ENCODE results near the gene TTLL12. TPM values are rescaled to one million over a fixed set of nuclear protein-coding genes. Genes with fewer than 3 reads are reported as not detected.

The TTLL12 gene
- total RNA-seq, 4 donors from 2014 or later, result 43.6 to 93.9 (median 81.4) TPM

- H3K4me1 ChIP-seq, result peaks cover 38% of the 10 kb centered on the region
- DNase-seq (ENCODE audit: low spot score in 2 of 2), result no peak
- no peak overlapping the region for H3K27ac ChIP-seq
- H3K36me3 ChIP-seq, result peaks cover 49% of the 10 kb centered on the region
- TF ChIP-seq POLR2A (IDR thresholded peaks at IDR 0.05) (no peak), CTCF (IDR thresholded peaks at IDR 0.05) (no peak), POLR2AphosphoS5 (IDR thresholded peaks at IDR 0.05) (no peak), EP300 (IDR thresholded peaks at IDR 0.05) (no peak)
- WGBS, result 88% methylated on average over 11 of the region's 13 CpGs
- no peak overlapping the region for H3K4me3 ChIP-seq
- no peaks in the 10 kb centered on the region for H3K9me3 ChIP-seq
- no peaks in the 10 kb centered on the region for H3K27me3 ChIP-seq
Measured at GRCh38 chr22:43181321-43182076, 5.4 kb downstream of the TTLL12 start.

DNA sequence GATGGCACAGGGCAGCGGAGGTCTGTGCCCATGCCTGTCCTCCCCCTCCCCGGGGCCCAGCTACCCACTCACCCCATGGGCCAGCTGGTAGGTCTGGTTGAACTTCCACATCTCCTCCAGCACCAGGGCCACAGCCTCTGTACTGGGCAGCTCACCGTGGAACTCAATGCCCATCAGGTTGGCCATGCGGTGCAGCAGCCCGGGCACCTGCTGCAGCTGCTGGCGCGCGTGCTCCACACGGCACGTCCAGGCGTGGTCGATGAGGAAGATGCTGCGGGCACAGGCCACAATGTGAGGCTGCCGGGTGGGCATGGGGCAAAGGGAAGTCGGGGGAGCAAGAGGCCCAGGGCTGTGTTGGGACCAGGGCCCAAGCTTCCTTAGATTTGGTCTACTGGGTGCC, 6.3 kb downstream of the TTLL12 start:
- no peak overlapping the region for H3K27ac ChIP-seq
- DNase-seq (ENCODE audit: low spot score in 2 of 2), result no peak
- H3K36me3 ChIP-seq, result peaks cover 52% of the 10 kb centered on the region
- H3K27me3 ChIP-seq, result no peaks in the 10 kb centered on the region
- peaks cover 29% of the 10 kb centered on the region for H3K4me1 ChIP-seq
- H3K4me3 ChIP-seq, result no peak overlapping the region
- no peak for TF ChIP-seq POLR2AphosphoS5 (IDR thresholded peaks at IDR 0.05)
- no peak for TF ChIP-seq EP300 (IDR thresholded peaks at IDR 0.05)
- TF ChIP-seq CTCF (IDR thresholded peaks at IDR 0.05), result no peak
- TF ChIP-seq POLR2A (IDR thresholded peaks at IDR 0.05), result no peak
- H3K9me3 ChIP-seq, result no peaks in the 10 kb centered on the region
- 93% methylated on average over 11 of the region's 15 CpGs for WGBS

GRCh38 chr22:43179911-43180195, 7.1 kb downstream of the TTLL12 start:
- Histone ChIP-seq H3K9me3 (no peaks in the 10 kb centered on the region), H3K4me3 (no peak overlapping the region), H3K36me3 (peaks cover 59% of the 10 kb centered on the region), H3K4me1 (peaks cover 28% of the 10 kb centered on the region), H3K27ac (no peak overlapping the region), H3K27me3 (no peaks in the 10 kb centered on the region)
- no peak for DNase-seq (ENCODE audit: low spot score in 2 of 2)
- WGBS, result 100% methylated on average over 13 of the region's 15 CpGs
- TF ChIP-seq EP300 (IDR thresholded peaks at IDR 0.05) (no peak), POLR2AphosphoS5 (IDR thresholded peaks at IDR 0.05) (no peak), CTCF (IDR thresholded peaks at IDR 0.05) (no peak), POLR2A (IDR thresholded peaks at IDR 0.05) (no peak)

DNA sequence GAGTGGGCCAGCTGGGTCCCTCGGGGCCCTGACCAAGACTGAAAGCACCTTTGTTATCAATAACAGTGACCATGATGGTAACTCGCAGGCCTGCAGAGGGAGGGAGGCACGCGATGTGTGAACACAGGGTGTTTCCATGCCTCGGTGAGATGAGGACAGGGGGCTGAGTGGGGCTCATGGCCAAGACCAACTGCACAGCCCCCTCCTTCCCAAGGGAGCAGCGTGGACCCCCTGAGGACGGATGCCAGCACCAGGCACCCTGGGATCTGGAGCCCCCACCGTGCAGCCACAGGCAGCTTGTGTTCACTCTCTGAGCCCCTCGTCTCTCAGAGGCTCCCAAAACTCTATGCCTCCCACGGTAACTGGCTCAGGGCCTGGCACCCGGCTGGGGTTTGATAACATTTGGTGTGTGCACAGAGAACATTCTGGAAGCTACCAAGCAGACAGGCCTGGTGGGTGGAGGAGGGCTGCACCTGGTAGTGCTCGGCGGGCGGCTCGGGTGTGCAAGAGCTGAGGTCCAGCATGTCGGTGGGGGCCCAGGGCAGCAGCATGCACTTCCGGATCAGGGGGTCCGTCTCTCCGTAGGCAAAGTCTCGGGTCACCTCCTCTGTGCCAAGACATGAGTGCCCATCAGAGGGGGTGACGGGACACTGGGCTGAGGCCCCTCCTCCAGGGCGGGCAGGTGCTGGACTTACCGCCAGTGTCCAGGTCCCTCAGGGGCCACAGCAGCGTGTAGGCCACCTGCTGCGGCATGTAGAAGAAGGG, 7.6 kb downstream of the TTLL12 start:
- Histone ChIP-seq H3K27me3 (no peaks in the 10 kb centered on the region), H3K36me3 (peaks cover 64% of the 10 kb centered on the region), H3K4me1 (peaks cover 28% of the 10 kb centered on the region), H3K4me3 (no peak overlapping the region), H3K27ac (no peak overlapping the region), H3K9me3 (no peaks in the 10 kb centered on the region)
- 92% methylated on average over 22 of the region's 25 CpGs for WGBS
- DNase-seq (ENCODE audit: low spot score in 2 of 2), result no peak
- TF ChIP-seq EP300 (IDR thresholded peaks at IDR 0.05) (no peak), CTCF (IDR thresholded peaks at IDR 0.05) (no peak), POLR2AphosphoS5 (IDR thresholded peaks at IDR 0.05) (no peak), POLR2A (IDR thresholded peaks at IDR 0.05) (no peak)

DNA sequence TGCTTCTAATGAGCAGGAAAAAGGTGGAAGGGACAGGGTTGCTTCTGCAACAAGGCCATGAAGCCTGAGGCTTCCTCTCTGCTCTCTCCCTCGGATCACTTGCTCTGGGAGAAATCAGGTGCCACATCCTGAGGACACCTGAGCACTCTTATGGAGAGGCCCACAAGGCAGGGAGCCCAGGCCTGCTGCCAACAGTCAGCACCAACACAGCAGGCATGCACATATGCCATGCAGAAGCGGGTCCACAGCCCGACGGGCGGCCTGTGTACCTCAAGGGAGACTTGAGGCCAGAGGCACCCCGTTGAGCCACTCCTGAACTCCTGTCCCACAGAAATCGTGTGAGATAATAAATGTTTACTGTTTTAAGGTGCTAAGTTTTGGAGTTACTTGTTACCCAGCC, 9.5 kb downstream of the TTLL12 start:
- peaks cover 14% of the 10 kb centered on the region for H3K4me1 ChIP-seq
- H3K36me3 ChIP-seq, result peaks cover 78% of the 10 kb centered on the region
- no peak for DNase-seq (ENCODE audit: low spot score in 2 of 2)
- no peak overlapping the region for H3K4me3 ChIP-seq
- 80% methylated on average over 7 of the region's 7 CpGs for WGBS
- H3K27me3 ChIP-seq, result no peaks in the 10 kb centered on the region
- TF ChIP-seq CTCF (IDR thresholded peaks at IDR 0.05) (no peak), EP300 (IDR thresholded peaks at IDR 0.05) (no peak), POLR2A (IDR thresholded peaks at IDR 0.05) (no peak), POLR2AphosphoS5 (IDR thresholded peaks at IDR 0.05) (no peak)
- H3K9me3 ChIP-seq, result no peaks in the 10 kb centered on the region
- H3K27ac ChIP-seq, result no peak overlapping the region
